SK-N-SH treated with all-trans-retinoic acid at 6 μM for 48 hours (cell line): ENCODE data around the gene RBMS1.

Source experiments
- ATAC-seq: fragments of 200-7000 bp; cut with Tn5 transposase; 3 replicates; pipeline ENCODE4 v1.9.1; 2020; ENCODE audit warnings: mild to moderate bottlenecking, moderate library complexity
- ARNTL ChIP-seq: fragments of 450-650 bp; formaldehyde crosslinking; IDR thresholded peaks from 2 replicates; pipeline ENCODE4 v1.5.0; 2020; ENCODE audit warnings: low read depth, mild to moderate bottlenecking, moderate library complexity, borderline replicate concordance
- BACH2 ChIP-seq: fragments of 250-450 bp; sonication (Bioruptor Pico); IDR thresholded peaks from 2 replicates; pipeline ENCODE4 v1.9.0; 2021; ENCODE audit warnings: mild to moderate bottlenecking, borderline replicate concordance
- ZFP30 ChIP-seq: fragments of 450-650 bp; formaldehyde crosslinking; IDR thresholded peaks from 2 replicates; pipeline ENCODE4 v1.5.0; 2022; ENCODE audit warnings: mild to moderate bottlenecking, moderate library complexity
- ZNF565 ChIP-seq: fragments of 450-650 bp; formaldehyde crosslinking; conservative IDR thresholded peaks from 2 replicates; pipeline ENCODE4 v1.5.0; 2020; ENCODE audit warnings: low read depth, mild to moderate bottlenecking, moderate library complexity

Gene RBMS1

DNA sequence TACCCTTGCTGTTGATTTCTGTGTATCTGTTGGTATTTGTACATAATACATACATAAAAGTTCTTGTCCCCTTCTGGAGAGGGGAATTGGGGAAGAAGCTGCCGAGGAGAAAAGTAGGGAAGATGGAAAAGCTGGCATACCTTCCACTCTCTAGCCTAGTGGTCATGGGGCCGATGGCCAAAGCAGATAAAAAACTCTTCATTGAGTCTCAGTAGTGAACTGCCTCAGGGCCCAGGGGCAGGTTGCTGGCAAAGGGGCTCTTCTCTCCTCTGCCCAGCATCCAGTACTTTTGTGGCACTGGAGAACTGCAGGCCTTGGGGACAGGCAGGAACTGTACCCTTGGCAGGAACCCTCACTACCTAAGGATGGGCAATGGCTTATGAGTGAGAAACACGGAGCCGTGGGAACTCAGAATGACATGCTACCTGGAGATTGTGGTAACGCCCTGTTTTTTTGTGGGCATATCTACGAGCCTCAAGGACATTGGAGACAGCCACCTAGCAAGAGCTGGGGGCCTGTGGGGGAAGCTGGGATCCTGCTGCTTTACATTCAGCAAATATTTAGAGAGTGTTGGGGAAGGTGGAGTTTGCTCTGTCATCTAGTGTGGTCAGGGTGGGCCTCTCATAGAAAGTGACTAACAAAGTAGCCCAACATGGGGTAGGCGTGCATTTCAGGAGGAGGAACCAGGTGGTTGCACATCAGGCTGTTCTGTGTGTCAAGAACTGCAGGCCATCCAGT is 270.9 kb downstream of the RBMS1 start:
- no peak for ATAC-seq
- TF ChIP-seq ARNTL (CRISPR knock-in tag): no peak
- TF ChIP-seq ZFP30 (CRISPR knock-in tag): no peak
- TF ChIP-seq ZNF565: no peak
- no peak for TF ChIP-seq BACH2 (CRISPR knock-in tag)
